Measurements from ENCODE around the gene MXI1.

MXI1 gene

GRCh38 chr10:110274072-110274627, 66.7 kb downstream of the MXI1 start:
- DNase-seq = no peak
- Mint-ChIP-seq H3K9me3 (no peaks in the 10 kb centered on the region), H3K27me3 (no peaks in the 10 kb centered on the region), H3K4me3 (no peak overlapping the region), H3K36me3 (no peaks in the 10 kb centered on the region), H3K27ac (no peak overlapping the region), H3K4me1 (peaks cover 23 to 44% of the 10 kb centered on the region in 2 donors)
- ATAC-seq (replicated peaks) = peak in 1 of 2 donors; percentile 32

- Mint-ChIP-seq H3K36me3 (no peaks in the 10 kb centered on the region), H3K4me1 (peaks cover 21 to 43% of the 10 kb centered on the region in 2 donors)
- no peak for ATAC-seq (replicated peaks)
Measured at GRCh38 chr10:110274647-110275046, 67.2 kb downstream of the MXI1 start.

GRCh38 chr10:110275128-110275729, 67.8 kb downstream of the MXI1 start:
- no peak for DNase-seq
- no peak for ATAC-seq (replicated peaks)
- Mint-ChIP-seq H3K4me1 (peaks cover 20 to 39% of the 10 kb centered on the region in 2 donors), H3K27me3 (no peaks in the 10 kb centered on the region), H3K36me3 (no peaks in the 10 kb centered on the region), H3K27ac (no peak overlapping the region), H3K9me3 (no peaks in the 10 kb centered on the region), H3K4me3 (no peak overlapping the region)

More at GRCh38 chr10:110274647-110275046, 67.2 kb downstream of the MXI1 start:
- no peak overlapping the region for H3K4me3 Mint-ChIP-seq
- no peaks in the 10 kb centered on the region for H3K9me3 Mint-ChIP-seq
- DNase-seq = no peak
- H3K27ac Mint-ChIP-seq = no peak overlapping the region
- H3K27me3 Mint-ChIP-seq = no peaks in the 10 kb centered on the region

GRCh38 chr10:110276603-110277002, 69.2 kb downstream of the MXI1 start:
- no peak for ATAC-seq (replicated peaks)
- Mint-ChIP-seq H3K27ac (no peak overlapping the region), H3K9me3 (no peaks in the 10 kb centered on the region)

GRCh38 chr10:110277591-110277990, 70.2 kb downstream of the MXI1 start:
- DNase-seq (no peak), ATAC-seq (replicated peaks) (no peak)
- no peaks in the 10 kb centered on the region for H3K9me3 Mint-ChIP-seq
- peaks cover 20 to 39% of the 10 kb centered on the region in 2 donors for H3K4me1 Mint-ChIP-seq
- H3K27ac Mint-ChIP-seq = no peak overlapping the region
- no peaks in the 10 kb centered on the region for H3K27me3 Mint-ChIP-seq
- H3K36me3 Mint-ChIP-seq = peaks cover 2 to 3% of the 10 kb centered on the region in 2 donors
- H3K4me3 Mint-ChIP-seq = no peak overlapping the region

More at GRCh38 chr10:110276603-110277002, 69.2 kb downstream of the MXI1 start:
- peaks cover 20 to 39% of the 10 kb centered on the region in 2 donors for H3K4me1 Mint-ChIP-seq
- no peaks in the 10 kb centered on the region for H3K27me3 Mint-ChIP-seq
- peaks cover 2 to 3% of the 10 kb centered on the region in 2 donors for H3K36me3 Mint-ChIP-seq
- no peak overlapping the region for H3K4me3 Mint-ChIP-seq
- DNase-seq = no peak

GRCh38 chr10:110278562-110279406, 71.4 kb downstream of the MXI1 start:
- ATAC-seq (replicated peaks) (peak in 1 of 2 donors; percentile 31), DNase-seq (no peak)
- Mint-ChIP-seq H3K36me3 (peaks cover 3% of the 10 kb centered on the region in 2 donors), H3K27ac (no peak overlapping the region), H3K27me3 (no peaks in the 10 kb centered on the region), H3K4me3 (peak overlapping the region; percentile 29 to 30), H3K4me1 (peaks cover 15 to 32% of the 10 kb centered on the region in 2 donors), H3K9me3 (no peaks in the 10 kb centered on the region)

- peak; percentile 13 for DNase-seq
- Mint-ChIP-seq H3K27ac (no peak overlapping the region), H3K27me3 (no peaks in the 10 kb centered on the region), H3K4me3 (peak overlapping the region; percentile 29 to 30), H3K36me3 (peaks cover 5% of the 10 kb centered on the region in 2 donors), H3K9me3 (no peaks in the 10 kb centered on the region), H3K4me1 (peaks cover 13 to 32% of the 10 kb centered on the region in 2 donors)
- ATAC-seq (replicated peaks) = peak; percentile 49 to 72
Measured at GRCh38 chr10:110279407-110279986, 72.1 kb downstream of the MXI1 start.

GRCh38 chr10:110284262-110284661, 76.9 kb downstream of the MXI1 start:
- H3K4me1 Mint-ChIP-seq = peaks cover 7 to 14% of the 10 kb centered on the region in 2 donors
- ATAC-seq (replicated peaks) (no peak), DNase-seq (no peak)
- H3K9me3 Mint-ChIP-seq = no peaks in the 10 kb centered on the region
- H3K4me3 Mint-ChIP-seq = no peak overlapping the region
- no peak overlapping the region for H3K27ac Mint-ChIP-seq
- peaks cover 10 to 14% of the 10 kb centered on the region in 2 donors for H3K36me3 Mint-ChIP-seq
- no peaks in the 10 kb centered on the region for H3K27me3 Mint-ChIP-seq

- DNase-seq (no peak), ATAC-seq (replicated peaks) (no peak)
- peaks cover 5 to 12% of the 10 kb centered on the region in 2 donors for H3K4me1 Mint-ChIP-seq
- no peak overlapping the region for H3K4me3 Mint-ChIP-seq
- no peaks in the 10 kb centered on the region for H3K9me3 Mint-ChIP-seq
- no peak overlapping the region for H3K27ac Mint-ChIP-seq
- peaks cover 10 to 14% of the 10 kb centered on the region in 2 donors for H3K36me3 Mint-ChIP-seq
- no peaks in the 10 kb centered on the region for H3K27me3 Mint-ChIP-seq
Measured at GRCh38 chr10:110285501-110285900, 78.1 kb downstream of the MXI1 start.

GRCh38 chr10:110286841-110287240, 79.4 kb downstream of the MXI1 start:
- no peak overlapping the region for H3K27ac Mint-ChIP-seq
- ATAC-seq (replicated peaks) = no peak
- no peak for DNase-seq
- H3K36me3 Mint-ChIP-seq = peaks cover 8 to 12% of the 10 kb centered on the region in 2 donors
- H3K9me3 Mint-ChIP-seq = no peaks in the 10 kb centered on the region
- no peaks in the 10 kb centered on the region for H3K27me3 Mint-ChIP-seq
- H3K4me3 Mint-ChIP-seq = no peak overlapping the region
- peaks cover 5 to 12% of the 10 kb centered on the region in 2 donors for H3K4me1 Mint-ChIP-seq

GRCh38 chr10:110296966-110297365, 89.6 kb downstream of the MXI1 start:
- peaks cover 21 to 25% of the 10 kb centered on the region in 2 donors for H3K36me3 Mint-ChIP-seq
- no peaks in the 10 kb centered on the region for H3K27me3 Mint-ChIP-seq
- peaks cover 10 to 17% of the 10 kb centered on the region in 2 donors for H3K4me1 Mint-ChIP-seq
- no peaks in the 10 kb centered on the region for H3K9me3 Mint-ChIP-seq
- H3K4me3 Mint-ChIP-seq = no peak overlapping the region
- DNase-seq (no peak), ATAC-seq (replicated peaks) (no peak)
- H3K27ac Mint-ChIP-seq = no peak overlapping the region

GRCh38 chr10:110300486-110300986, 93.1 kb downstream of the MXI1 start:
- no peak overlapping the region for H3K4me3 Mint-ChIP-seq
- DNase-seq (no peak), ATAC-seq (replicated peaks) (no peak)
- peaks cover 23 to 31% of the 10 kb centered on the region in 2 donors for H3K36me3 Mint-ChIP-seq
- peaks cover 14 to 32% of the 10 kb centered on the region in 2 donors for H3K4me1 Mint-ChIP-seq
- no peaks in the 10 kb centered on the region for H3K27me3 Mint-ChIP-seq
- H3K9me3 Mint-ChIP-seq = no peaks in the 10 kb centered on the region
- H3K27ac Mint-ChIP-seq = no peak overlapping the region

GRCh38 chr10:110303681-110304080, 96.3 kb downstream of the MXI1 start:
- Mint-ChIP-seq H3K4me3 (peak overlapping the region; percentile 84), H3K27ac (peak overlapping the region; percentile 72), H3K36me3 (peaks cover 9 to 17% of the 10 kb centered on the region in 2 donors), H3K4me1 (peaks cover 12 to 33% of the 10 kb centered on the region in 2 donors), H3K9me3 (no peaks in the 10 kb centered on the region), H3K27me3 (no peaks in the 10 kb centered on the region)
- no peak for DNase-seq
- ATAC-seq (replicated peaks) = no peak

- Mint-ChIP-seq H3K36me3 (peaks cover 9 to 17% of the 10 kb centered on the region in 2 donors), H3K4me3 (peak overlapping the region; percentile 84), H3K4me1 (peaks cover 12 to 39% of the 10 kb centered on the region in 2 donors), H3K9me3 (no peaks in the 10 kb centered on the region), H3K27ac (peak overlapping the region; percentile 97), H3K27me3 (no peaks in the 10 kb centered on the region)
- DNase-seq (no peak), ATAC-seq (replicated peaks) (peak; percentile 64 to 65)
Measured at GRCh38 chr10:110304394-110304779, 97.0 kb downstream of the MXI1 start.

Data from stimulated activated naive B cell treated with anti-CD40 and anti-IgM and Interleukin-4, amounts not matched to agents 10 μg/mL and 1 μg/mL and 100 μg/mL, for 72 hours (primary cell).